ENCODE data around the gene IL1A.
A peak's percentile ranks its signal among the peaks of the same experiment; 100 is the strongest.

GRCh38 chr2:112772322-112772721 is 12.0 kb downstream of the IL1A start:
- TF ChIP-seq EZH2 (IDR thresholded peaks at IDR 0.05; ENCODE audit: borderline replicate concordance, low read depth, low read length): no peak
- TF ChIP-seq, protein P1, sequence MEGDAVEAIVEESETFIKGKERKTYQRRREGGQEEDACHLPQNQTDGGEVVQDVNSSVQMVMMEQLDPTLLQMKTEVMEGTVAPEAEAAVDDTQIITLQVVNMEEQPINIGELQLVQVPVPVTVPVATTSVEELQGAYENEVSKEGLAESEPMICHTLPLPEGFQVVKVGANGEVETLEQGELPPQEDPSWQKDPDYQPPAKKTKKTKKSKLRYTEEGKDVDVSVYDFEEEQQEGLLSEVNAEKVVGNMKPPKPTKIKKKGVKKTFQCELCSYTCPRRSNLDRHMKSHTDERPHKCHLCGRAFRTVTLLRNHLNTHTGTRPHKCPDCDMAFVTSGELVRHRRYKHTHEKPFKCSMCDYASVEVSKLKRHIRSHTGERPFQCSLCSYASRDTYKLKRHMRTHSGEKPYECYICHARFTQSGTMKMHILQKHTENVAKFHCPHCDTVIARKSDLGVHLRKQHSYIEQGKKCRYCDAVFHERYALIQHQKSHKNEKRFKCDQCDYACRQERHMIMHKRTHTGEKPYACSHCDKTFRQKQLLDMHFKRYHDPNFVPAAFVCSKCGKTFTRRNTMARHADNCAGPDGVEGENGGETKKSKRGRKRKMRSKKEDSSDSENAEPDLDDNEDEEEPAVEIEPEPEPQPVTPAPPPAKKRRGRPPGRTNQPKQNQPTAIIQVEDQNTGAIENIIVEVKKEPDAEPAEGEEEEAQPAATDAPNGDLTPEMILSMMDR (IDR thresholded peaks at IDR 0.05 in 2 of 3, conservative IDR thresholded peaks at IDR 0.05 in 1 of 3; ENCODE audit: insufficient read depth in 2 of 3, low read depth in 1 of 3, low read length in 3 of 3): no peak
- no peak for TF ChIP-seq CBX5 (IDR thresholded peaks at IDR 0.05; ENCODE audit: borderline replicate concordance, low read depth)
- TF ChIP-seq WHSC1 (IDR thresholded peaks at IDR 0.05; ENCODE audit: low read length): no peak
- TF ChIP-seq NFE2L1 (tag; IDR thresholded peaks at IDR 0.05; ENCODE audit: borderline replicate concordance, low read depth): no peak
- TF ChIP-seq, protein P2, sequence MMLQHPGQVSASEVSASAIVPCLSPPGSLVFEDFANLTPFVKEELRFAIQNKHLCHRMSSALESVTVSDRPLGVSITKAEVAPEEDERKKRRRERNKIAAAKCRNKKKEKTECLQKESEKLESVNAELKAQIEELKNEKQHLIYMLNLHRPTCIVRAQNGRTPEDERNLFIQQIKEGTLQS (IDR thresholded peaks at IDR 0.05): no peak
- TF ChIP-seq, protein P2 (CRISPR knock-in tag; conservative IDR thresholded peaks at IDR 0.05): no peak
- peak; percentile 74; the same call in 1 of the 2 replicates for TF ChIP-seq SPI1 (IDR thresholded peaks at IDR 0.05; ENCODE audit: borderline replicate concordance, low read depth, low read length)

All from K562 (cell line).